CD8-positive, alpha-beta memory T cell (primary cell): ENCODE results near the gene NELFE. TPM values are rescaled to one million over a fixed set of nuclear protein-coding genes. Genes with fewer than 3 reads are reported as not detected.
A peak's percentile ranks its signal among the peaks of the same experiment; 100 is the strongest.

Experiments used
- CTCF ChIA-PET: fragments of 350-600 bp; sonication (Branson Sonifier 250); formaldehyde crosslinking; loops from one replicate; lab custom pipeline; 2021; ENCODE audit warnings: antibody characterized with exemption; lab: Charles Lee
- POLR2A ChIA-PET: fragments of 350-600 bp; sonication (Branson Sonifier 250); formaldehyde crosslinking; loops from one replicate; lab custom pipeline; 2021; ENCODE audit warnings: antibody characterized with exemption; lab: Charles Lee
- DNase-seq, 5 donors: peaks; one replicate each; pipeline versions ENCODE4 v3.0.0 to v3.0.0-alpha.2; 2020 to 2022; ENCODE audit warnings: mixed read lengths in 1 of 5
- H3K27ac ChIP-seq: one replicate; pipeline ENCODE4 v1.7.0; 2013; ENCODE audit warnings: low read depth, mild to moderate bottlenecking, low read length, moderate library complexity
- H3K27me3 ChIP-seq: 2 replicates; pipeline ENCODE4 v1.7.0; 2013; ENCODE audit warnings: low read length, mild to moderate bottlenecking; ENCODE audit not compliant: insufficient read depth, poor library complexity, severe bottlenecking
- H3K36me3 ChIP-seq: 2 replicates; pipeline ENCODE4 v1.7.0; 2013; ENCODE audit warnings: mild to moderate bottlenecking, low read length, moderate library complexity; ENCODE audit not compliant: insufficient read depth
- H3K4me1 ChIP-seq: 2 replicates; pipeline ENCODE4 v1.7.0; 2013; ENCODE audit warnings: mild to moderate bottlenecking, low read length, moderate library complexity; ENCODE audit not compliant: insufficient read depth
- H3K4me3 ChIP-seq: 2 replicates; pipeline ENCODE4 v1.7.0; 2013; ENCODE audit warnings: mild to moderate bottlenecking, low read length
- H3K9me3 ChIP-seq: 2 replicates; pipeline ENCODE4 v1.7.0; 2013; ENCODE audit warnings: mild to moderate bottlenecking, low read length
- H3K27ac Mint-ChIP-seq, 8 donors: one replicate each; pipeline ENCODE4 v1.8.0; 2020 to 2021; ENCODE audit warnings: mixed read lengths in 8 of 8, mild to moderate bottlenecking in 6 of 8, inconsistent platforms in 3 of 8, moderate library complexity in 3 of 8
- H3K27me3 Mint-ChIP-seq, 2 donors: one replicate each; pipeline ENCODE4 v1.8.0; 2020 to 2021; ENCODE audit warnings: mixed read lengths in 2 of 2, mild to moderate bottlenecking in 1 of 2, moderate library complexity in 1 of 2
- H3K36me3 Mint-ChIP-seq, 3 donors: one replicate each; pipeline ENCODE4 v1.8.0; 2020 to 2021; ENCODE audit warnings: mixed read lengths in 3 of 3, inconsistent platforms in 1 of 3, mild to moderate bottlenecking in 1 of 3
- H3K4me1 Mint-ChIP-seq, 3 donors: one replicate each; pipeline ENCODE4 v1.8.0; 2020 to 2021; ENCODE audit warnings: mixed read lengths in 3 of 3, inconsistent platforms in 1 of 3, mild to moderate bottlenecking in 1 of 3
- H3K4me3 Mint-ChIP-seq, 7 donors: one replicate each; pipeline ENCODE4 v1.8.0; 2020 to 2021; ENCODE audit warnings: mixed read lengths in 7 of 7, mild to moderate bottlenecking in 6 of 7, moderate library complexity in 4 of 7, inconsistent platforms in 2 of 7
- H3K9me3 Mint-ChIP-seq, 5 donors: one replicate each; pipeline ENCODE4 v1.8.0; 2020 to 2022; ENCODE audit warnings: mixed read lengths in 5 of 5, mild to moderate bottlenecking in 3 of 5, moderate library complexity in 2 of 5, inconsistent platforms in 1 of 5
- polyA plus RNA-seq: library from polyadenylated mRNA; unstranded; fragments of 300-500 nt; fragmentation: Illumina TruSeq; gene quantifications from one replicate; pipeline ENCODE4 v1.2.3, GENCODE V29; 2021
- total RNA-seq, 2 experiments: library from RNA; stranded (reverse); gene quantifications; one replicate each; pipeline ENCODE4 v1.2.3, GENCODE V29; 2021

Gene NELFE
- total and polyA plus RNA-seq, 3 experiments from 2014 or later, result 79.6 to 90.6 (median 86.1) TPM

DNA sequence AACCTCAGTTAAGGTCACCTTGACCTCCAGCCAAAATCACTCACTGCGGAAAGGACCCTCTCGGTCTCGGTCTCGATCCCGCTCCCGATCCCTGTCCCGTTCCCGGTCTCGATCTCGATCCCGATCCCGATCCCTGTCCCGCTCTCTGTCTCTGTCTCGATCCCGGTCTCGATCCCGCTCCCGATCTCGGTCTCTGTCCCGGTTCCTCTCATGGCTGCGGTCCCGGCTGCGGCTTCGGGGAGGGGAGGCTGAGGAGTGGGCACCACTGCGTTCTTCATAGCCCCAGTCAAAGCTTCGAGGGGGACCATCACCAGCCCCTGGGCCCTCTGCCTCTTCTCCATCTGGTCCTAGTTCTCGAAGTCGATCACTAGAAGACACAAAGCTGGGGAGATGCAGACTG lies 4.3 kb downstream of the NELFE start:
- H3K27ac ChIP-seq, result no peak overlapping the region
- peaks cover 18% of the 10 kb centered on the region for H3K4me1 ChIP-seq
- ChIA-PET POLR2A (no interaction called here), CTCF (no interaction called here)
- Mint-ChIP-seq H3K4me1 (peaks cover 18 to 23% (median 22%) of the 10 kb centered on the region in 3 donors), H3K36me3 (peaks cover 11 to 80% (median 12%) of the 10 kb centered on the region in 3 donors), H3K9me3 (no peaks in the 10 kb centered on the region), H3K27ac (peak overlapping the region in 2 of 8 donors; percentile 38 to 47), H3K27me3 (peaks cover 0 to 1% of the 10 kb centered on the region in 2 donors), H3K4me3 (peak overlapping the region in 1 of 7 donors; percentile 58)
- H3K4me3 ChIP-seq, result no peak overlapping the region
- H3K36me3 ChIP-seq, result peaks cover 38% of the 10 kb centered on the region
- DNase-seq, result no peak
- no peaks in the 10 kb centered on the region for H3K27me3 ChIP-seq
- no peaks in the 10 kb centered on the region for H3K9me3 ChIP-seq

DNA sequence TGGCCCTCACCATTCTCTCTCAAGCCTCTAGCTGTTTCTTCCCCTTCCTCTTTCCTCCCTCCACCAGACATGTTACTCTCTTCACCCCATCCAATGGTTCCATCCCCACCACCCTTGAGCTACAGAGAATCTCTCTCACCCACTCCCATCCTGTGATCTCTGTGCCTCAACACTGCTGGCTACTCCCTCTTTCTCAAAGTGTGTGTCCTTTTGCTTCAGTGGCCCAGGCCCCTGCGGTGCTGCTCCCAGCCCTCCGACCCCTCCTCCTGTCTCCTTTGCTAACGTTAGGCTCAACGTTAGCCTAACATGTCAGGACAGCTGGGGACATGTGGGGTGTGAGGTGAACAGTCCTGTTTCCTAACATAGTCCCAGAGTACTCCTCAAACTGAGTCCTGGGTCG lies 5.9 kb downstream of the NELFE start:
- peak overlapping the region in 1 of 7 donors; percentile 60 for H3K4me3 Mint-ChIP-seq
- POLR2A ChIA-PET, result no interaction called here
- peaks cover 11 to 68% (median 12%) of the 10 kb centered on the region in 3 donors for H3K36me3 Mint-ChIP-seq
- H3K9me3 ChIP-seq, result no peaks in the 10 kb centered on the region
- H3K27me3 ChIP-seq, result no peaks in the 10 kb centered on the region
- H3K27ac ChIP-seq, result no peak overlapping the region
- H3K4me1 Mint-ChIP-seq, result peaks cover 7 to 9% (median 8%) of the 10 kb centered on the region in 3 donors
- H3K36me3 ChIP-seq, result peaks cover 38% of the 10 kb centered on the region
- H3K9me3 Mint-ChIP-seq, result no peaks in the 10 kb centered on the region
- H3K4me1 ChIP-seq, result peaks cover 7% of the 10 kb centered on the region
- H3K4me3 ChIP-seq, result no peak overlapping the region
- no peak for DNase-seq
- H3K27ac Mint-ChIP-seq, result peak overlapping the region in 4 of 8 donors; percentile 30 to 93 (median 69)
- no peaks in the 10 kb centered on the region for H3K27me3 Mint-ChIP-seq
- CTCF ChIA-PET, result interaction anchor here (0.6 to 1.6 kb wide), 11 partner anchors 9 to 279 kb away, joined by 3 to 7 read pairs (median 4); partner anchors contain the start of genes DXO, EHMT2, LY6G5C and ZBTB12

DNA sequence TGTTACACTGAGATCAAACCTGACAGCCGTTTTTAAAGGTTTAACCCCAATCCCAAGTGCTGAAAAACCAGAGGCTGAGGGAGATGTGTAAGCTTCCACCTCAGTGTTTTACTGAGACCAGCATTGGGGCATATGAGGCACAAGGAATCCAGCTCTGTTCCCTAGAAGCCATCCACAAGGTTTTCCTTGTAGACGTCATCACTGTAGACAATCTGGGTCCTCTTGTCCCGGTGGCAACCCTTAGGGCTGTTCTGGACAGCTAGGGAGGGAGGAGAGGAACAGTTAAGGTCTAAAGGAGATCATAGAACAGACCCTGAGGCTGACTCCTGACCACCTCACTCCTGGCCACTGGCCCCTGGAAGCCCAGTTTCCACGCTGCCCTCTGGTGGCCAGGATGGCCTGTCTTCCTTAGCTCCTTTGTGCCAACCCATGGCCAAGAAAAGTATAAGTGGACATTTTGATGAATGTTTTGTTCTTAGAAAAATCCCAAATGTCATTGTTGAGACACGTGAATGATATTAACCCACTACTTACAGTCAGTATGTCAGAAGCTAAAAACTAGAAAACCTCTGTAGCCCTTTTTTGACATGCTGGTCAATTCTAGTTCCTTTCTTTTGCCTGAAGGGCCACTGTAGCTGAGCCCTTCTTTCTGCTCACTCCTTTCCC lies 6.5 kb downstream of the NELFE start:
- Mint-ChIP-seq H3K27me3 (no peaks in the 10 kb centered on the region), H3K9me3 (no peaks in the 10 kb centered on the region), H3K4me1 (peaks cover 1 to 3% (median 2%) of the 10 kb centered on the region in 3 donors), H3K27ac (peak overlapping the region in 3 of 8 donors; percentile 13 to 66 (median 30)), H3K4me3 (peak overlapping the region in 1 of 7 donors; percentile 60), H3K36me3 (peaks cover 11 to 64% (median 12%) of the 10 kb centered on the region in 3 donors)
- peaks cover 38% of the 10 kb centered on the region for H3K36me3 ChIP-seq
- H3K27ac ChIP-seq, result no peak overlapping the region
- H3K4me1 ChIP-seq, result peaks cover under 1% of the 10 kb centered on the region
- no peaks in the 10 kb centered on the region for H3K9me3 ChIP-seq
- POLR2A ChIA-PET, result interaction anchor here (0.5 kb wide), 1 partner anchor 1984 kb away, joined by 3 read pairs; no protein-coding TSS in a partner anchor
- CTCF ChIA-PET, result interaction anchor here (0.6 to 1.6 kb wide), 12 partner anchors 9 to 278 kb away, joined by 3 to 7 read pairs (median 4); partner anchors contain the start of genes DXO, EHMT2, LY6G5C and ZBTB12
- H3K4me3 ChIP-seq, result no peak overlapping the region
- H3K27me3 ChIP-seq, result no peaks in the 10 kb centered on the region
- DNase-seq, result peak in 1 of 5 donors; percentile 24

DNA sequence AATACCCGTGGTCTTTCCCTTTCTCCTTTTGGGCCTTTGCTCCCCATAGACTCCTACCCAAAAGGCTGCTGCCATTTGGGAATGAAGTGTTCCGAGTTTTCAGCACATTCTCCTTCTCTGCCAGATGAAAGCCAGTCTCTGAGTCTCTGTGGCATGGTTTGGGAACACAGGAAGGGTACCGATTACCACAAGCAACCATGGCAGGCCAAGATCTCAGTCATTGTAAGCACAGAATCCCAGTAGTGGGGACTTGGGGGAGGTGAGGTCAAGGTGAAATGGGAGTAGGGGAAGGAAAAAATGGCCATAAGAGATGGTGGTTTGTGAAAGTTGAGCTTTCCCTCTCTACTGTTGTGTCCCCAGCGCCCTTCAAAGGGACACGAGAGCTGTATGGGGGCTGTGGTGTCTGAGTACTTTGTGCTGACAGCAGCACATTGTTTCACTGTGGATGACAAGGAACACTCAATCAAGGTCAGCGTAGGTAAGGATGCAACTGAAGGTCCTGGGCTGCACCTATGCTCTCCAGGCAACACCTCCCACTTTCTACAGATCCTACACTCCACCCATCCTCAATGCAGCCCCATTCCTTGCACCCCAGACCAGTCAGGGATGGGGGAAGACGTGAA lies 8.7 kb downstream of the NELFE start:
- peaks cover 27% of the 10 kb centered on the region for H3K36me3 ChIP-seq
- no peak overlapping the region for H3K4me3 Mint-ChIP-seq
- H3K4me1 ChIP-seq, result no peaks in the 10 kb centered on the region
- ChIA-PET CTCF (no interaction called here), POLR2A (no interaction called here)
- H3K27ac Mint-ChIP-seq, result peak overlapping the region in 5 of 8 donors; percentile 34 to 78 (median 76)
- no peak for DNase-seq
- no peaks in the 10 kb centered on the region for H3K27me3 ChIP-seq
- H3K27ac ChIP-seq, result no peak overlapping the region
- H3K27me3 Mint-ChIP-seq, result peaks cover 1 to 8% of the 10 kb centered on the region in 2 donors
- no peaks in the 10 kb centered on the region for H3K9me3 ChIP-seq
- H3K4me1 Mint-ChIP-seq, result no peaks in the 10 kb centered on the region
- H3K4me3 ChIP-seq, result no peak overlapping the region
- no peaks in the 10 kb centered on the region for H3K9me3 Mint-ChIP-seq
- peaks cover 11 to 44% (median 12%) of the 10 kb centered on the region in 3 donors for H3K36me3 Mint-ChIP-seq

DNA sequence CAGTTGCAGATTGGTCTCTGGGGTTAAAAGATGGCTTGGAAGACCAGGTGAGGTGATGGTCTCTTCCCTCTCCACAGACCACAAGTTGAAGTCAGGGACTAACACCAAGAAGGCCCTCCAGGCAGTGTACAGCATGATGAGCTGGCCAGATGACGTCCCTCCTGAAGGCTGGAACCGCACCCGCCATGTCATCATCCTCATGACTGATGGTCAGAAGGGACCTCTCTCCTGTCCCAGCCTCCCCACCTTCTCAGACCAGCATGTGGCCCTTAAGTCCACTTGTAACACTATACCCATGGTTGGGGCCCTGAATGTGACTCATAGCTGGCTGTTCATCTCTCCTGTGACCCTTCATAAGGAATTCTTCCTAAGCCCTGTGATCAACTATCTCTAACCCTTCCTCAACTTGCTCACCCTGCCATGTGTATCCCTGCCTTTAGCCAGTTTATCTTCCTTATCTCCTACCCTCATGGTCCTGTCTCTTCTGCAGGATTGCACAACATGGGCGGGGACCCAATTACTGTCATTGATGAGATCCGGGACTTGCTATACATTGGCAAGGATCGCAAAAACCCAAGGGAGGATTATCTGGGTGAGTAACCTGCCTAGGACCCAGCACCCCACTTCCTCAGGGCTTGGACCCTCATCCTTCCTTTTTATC lies 9.9 kb downstream of the NELFE start:
- Mint-ChIP-seq H3K36me3 (peaks cover 5 to 32% (median 6%) of the 10 kb centered on the region in 3 donors), H3K4me1 (no peaks in the 10 kb centered on the region), H3K9me3 (no peaks in the 10 kb centered on the region), H3K27me3 (peaks cover 6 to 13% of the 10 kb centered on the region in 2 donors), H3K4me3 (no peak overlapping the region), H3K27ac (peak overlapping the region in 3 of 8 donors; percentile 23 to 74 (median 34))
- ChIA-PET CTCF (no interaction called here), POLR2A (no interaction called here)
- no peaks in the 10 kb centered on the region for H3K4me1 ChIP-seq
- H3K4me3 ChIP-seq, result no peak overlapping the region
- no peak for DNase-seq
- H3K36me3 ChIP-seq, result peaks cover 15% of the 10 kb centered on the region
- H3K27ac ChIP-seq, result no peak overlapping the region
- peaks cover 3% of the 10 kb centered on the region for H3K27me3 ChIP-seq
- no peaks in the 10 kb centered on the region for H3K9me3 ChIP-seq

DNA sequence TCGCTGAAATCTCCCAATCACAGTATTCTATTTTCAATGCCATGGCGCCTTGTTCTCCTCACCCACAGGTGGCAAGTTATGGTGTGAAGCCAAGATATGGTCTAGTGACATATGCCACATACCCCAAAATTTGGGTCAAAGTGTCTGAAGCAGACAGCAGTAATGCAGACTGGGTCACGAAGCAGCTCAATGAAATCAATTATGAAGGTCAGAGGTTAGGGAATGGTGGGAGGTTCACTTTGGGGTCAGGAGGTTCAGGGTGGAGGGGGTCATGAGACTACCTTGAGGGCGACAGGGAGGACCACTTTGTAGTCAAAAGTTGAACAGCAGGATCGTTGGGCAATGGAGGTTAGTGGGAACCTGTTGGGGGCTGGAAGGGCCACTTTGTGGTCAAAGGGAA lies 10.5 kb downstream of the NELFE start:
- Mint-ChIP-seq H3K27me3 (peaks cover 7 to 17% of the 10 kb centered on the region in 2 donors), H3K9me3 (no peaks in the 10 kb centered on the region), H3K4me3 (no peak overlapping the region), H3K36me3 (peaks cover 3 to 26% (median 5%) of the 10 kb centered on the region in 3 donors), H3K27ac (peak overlapping the region in 1 of 8 donors; percentile 23), H3K4me1 (no peaks in the 10 kb centered on the region)
- no peaks in the 10 kb centered on the region for H3K9me3 ChIP-seq
- H3K36me3 ChIP-seq, result peaks cover 10% of the 10 kb centered on the region
- no peak for DNase-seq
- peaks cover 3% of the 10 kb centered on the region for H3K27me3 ChIP-seq
- H3K27ac ChIP-seq, result no peak overlapping the region
- ChIA-PET CTCF (no interaction called here), POLR2A (no interaction called here)
- H3K4me1 ChIP-seq, result no peaks in the 10 kb centered on the region
- H3K4me3 ChIP-seq, result no peak overlapping the region

DNA sequence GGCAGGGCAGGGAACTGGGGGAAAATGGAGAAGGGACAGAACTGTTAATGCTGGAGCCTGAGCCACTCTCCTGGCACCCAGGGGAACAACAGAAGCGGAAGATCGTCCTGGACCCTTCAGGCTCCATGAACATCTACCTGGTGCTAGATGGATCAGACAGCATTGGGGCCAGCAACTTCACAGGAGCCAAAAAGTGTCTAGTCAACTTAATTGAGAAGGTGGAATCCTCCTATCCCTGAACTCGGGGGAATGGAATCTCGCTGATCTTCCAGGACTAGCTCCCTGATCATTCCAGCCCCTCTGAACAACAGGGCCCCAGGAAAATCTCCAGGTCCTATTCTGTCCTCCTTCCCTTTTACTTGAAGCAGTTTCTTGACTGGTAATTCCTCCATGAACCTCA lies 10.9 kb downstream of the NELFE start:
- Mint-ChIP-seq H3K27ac (peak overlapping the region in 1 of 8 donors; percentile 54), H3K27me3 (peaks cover 7 to 17% of the 10 kb centered on the region in 2 donors), H3K4me3 (no peak overlapping the region), H3K4me1 (no peaks in the 10 kb centered on the region), H3K36me3 (peaks cover 0 to 22% (median 2%) of the 10 kb centered on the region in 3 donors), H3K9me3 (no peaks in the 10 kb centered on the region)
- Histone ChIP-seq H3K27ac (no peak overlapping the region), H3K4me1 (no peaks in the 10 kb centered on the region), H3K36me3 (peaks cover 5% of the 10 kb centered on the region), H3K9me3 (no peaks in the 10 kb centered on the region), H3K27me3 (peaks cover 3% of the 10 kb centered on the region), H3K4me3 (no peak overlapping the region)
- no peak for DNase-seq
- POLR2A ChIA-PET, result no interaction called here
- CTCF ChIA-PET, result no interaction called here
